Fibroblast of skin of left quadriceps (primary cell): ENCODE measurements around the gene CEACAM6.

ENCODE experiments used
- DNase-seq, 2 experiments: peaks; one replicate each; pipeline ENCODE4 v3.0.0-alpha.2; 2013; ENCODE audit warnings: low read depth in 2 of 2

Gene CEACAM6

GRCh38 chr19:41796362-41796761 lies 41.0 kb downstream of the CEACAM6 start, which contains the start of gene CEACAM3:
CEACAM3 (plus strand) TSS chr19:41796587; CDS start chr19:41796678, 91 bp downstream.
- no peak for DNase-seq

GRCh38 chr19:41796901-41797300 lies 41.6 kb downstream of the CEACAM6 start:
- DNase-seq: no peak

- no peak for DNase-seq
Observed at GRCh38 chr19:41799444-41800000, 44.2 kb downstream of the CEACAM6 start.

- DNase-seq: no peak
Observed at GRCh38 chr19:41801031-41801430, 45.7 kb downstream of the CEACAM6 start.

- no peak for DNase-seq
Observed at GRCh38 chr19:41801792-41802211, 46.5 kb downstream of the CEACAM6 start.

GRCh38 chr19:41802770-41803169 lies 47.4 kb downstream of the CEACAM6 start:
- DNase-seq: no peak

GRCh38 chr19:41804336-41804735 lies 49.0 kb downstream of the CEACAM6 start:
- DNase-seq: no peak

- DNase-seq: no peak
Observed at GRCh38 chr19:41807176-41807575, 51.8 kb downstream of the CEACAM6 start.

GRCh38 chr19:41808663-41809566 lies 53.6 kb downstream of the CEACAM6 start:
- no peak for DNase-seq

GRCh38 chr19:41810301-41810700 lies 55.0 kb downstream of the CEACAM6 start:
- no peak for DNase-seq

GRCh38 chr19:41811036-41811435 lies 55.7 kb downstream of the CEACAM6 start:
- no peak for DNase-seq

GRCh38 chr19:41811981-41812380 lies 56.7 kb downstream of the CEACAM6 start:
- no peak for DNase-seq

GRCh38 chr19:41813911-41814310 lies 58.6 kb downstream of the CEACAM6 start:
- DNase-seq: no peak

- DNase-seq: no peak
Observed at GRCh38 chr19:41815301-41815700, 60.0 kb downstream of the CEACAM6 start.

- DNase-seq: no peak
Observed at GRCh38 chr19:41816761-41817160, 61.4 kb downstream of the CEACAM6 start.

GRCh38 chr19:41821003-41821735 lies 65.8 kb downstream of the CEACAM6 start:
- no peak for DNase-seq
